HG03108 (cell line): ENCODE data around the gene SNX33.
"Not testable (repeated sequence)": the region's sequence is repeated elsewhere in the genome, so short reads cannot be mapped to it uniquely, and the experiment has no call there.

Source experiments
- ATAC-seq: cut with Tn5 transposase; IDR thresholded peaks from one replicate; pipeline ENCODE4 v1.9.1; 2021; ENCODE audit warnings: moderate library complexity; ENCODE audit not compliant: unreplicated experiment

SNX33 gene

GRCh38 chr15:75659928-75660645 lies 12.4 kb downstream of the SNX33 start:
- ATAC-seq: no peak

DNA sequence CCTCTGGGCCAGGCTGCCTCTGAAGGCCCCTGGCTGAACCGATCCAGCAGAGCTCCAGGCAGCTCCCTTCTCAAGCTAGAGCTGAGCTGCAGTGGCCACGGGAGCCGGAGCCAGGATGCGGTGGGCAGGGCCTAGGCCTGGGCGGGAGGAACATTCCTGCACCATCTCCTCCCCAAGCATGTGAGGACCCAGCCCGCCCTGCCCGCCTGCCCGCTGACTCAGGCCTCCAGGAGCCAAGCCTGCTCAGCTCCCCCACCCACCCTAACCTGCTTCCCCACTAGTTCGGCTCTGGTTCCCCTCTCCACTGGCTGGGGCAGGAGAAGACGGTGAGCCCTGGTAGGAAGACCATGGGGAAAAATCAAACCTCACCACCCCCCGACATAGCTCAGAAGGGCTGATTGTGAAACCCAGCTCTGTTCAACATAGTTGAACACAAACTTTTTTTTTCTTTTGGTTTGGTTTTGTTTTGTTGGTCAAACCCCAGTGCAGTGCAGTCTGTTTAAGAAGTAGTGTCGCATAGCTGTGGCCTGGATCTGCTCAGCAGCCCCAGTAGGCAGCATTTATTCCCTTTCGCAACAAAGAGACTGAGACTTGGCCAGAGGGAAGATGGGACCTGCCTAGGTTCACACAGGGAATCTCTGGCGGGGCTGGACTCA lies 13.5 kb downstream of the SNX33 start:
- ATAC-seq: no peak

DNA sequence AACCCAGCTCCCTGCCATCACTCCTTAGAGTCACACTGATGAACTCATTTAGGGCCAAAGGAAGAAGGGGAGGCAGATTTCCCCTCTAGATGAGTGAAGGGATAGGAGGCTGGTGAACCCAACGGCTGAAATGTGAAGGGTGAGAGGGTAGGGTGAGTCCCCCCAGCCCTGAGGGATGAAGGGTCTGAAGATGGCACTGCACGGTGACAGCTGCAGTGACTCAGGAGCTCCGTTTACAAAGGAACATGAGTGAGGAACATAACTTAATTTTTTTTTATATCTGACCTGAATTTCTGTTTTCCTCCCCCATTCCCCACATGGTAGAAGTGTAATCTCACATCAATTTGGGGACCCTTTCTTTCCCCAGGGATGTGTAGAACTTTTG lies 14.0 kb downstream of the SNX33 start:
- no peak for ATAC-seq

DNA sequence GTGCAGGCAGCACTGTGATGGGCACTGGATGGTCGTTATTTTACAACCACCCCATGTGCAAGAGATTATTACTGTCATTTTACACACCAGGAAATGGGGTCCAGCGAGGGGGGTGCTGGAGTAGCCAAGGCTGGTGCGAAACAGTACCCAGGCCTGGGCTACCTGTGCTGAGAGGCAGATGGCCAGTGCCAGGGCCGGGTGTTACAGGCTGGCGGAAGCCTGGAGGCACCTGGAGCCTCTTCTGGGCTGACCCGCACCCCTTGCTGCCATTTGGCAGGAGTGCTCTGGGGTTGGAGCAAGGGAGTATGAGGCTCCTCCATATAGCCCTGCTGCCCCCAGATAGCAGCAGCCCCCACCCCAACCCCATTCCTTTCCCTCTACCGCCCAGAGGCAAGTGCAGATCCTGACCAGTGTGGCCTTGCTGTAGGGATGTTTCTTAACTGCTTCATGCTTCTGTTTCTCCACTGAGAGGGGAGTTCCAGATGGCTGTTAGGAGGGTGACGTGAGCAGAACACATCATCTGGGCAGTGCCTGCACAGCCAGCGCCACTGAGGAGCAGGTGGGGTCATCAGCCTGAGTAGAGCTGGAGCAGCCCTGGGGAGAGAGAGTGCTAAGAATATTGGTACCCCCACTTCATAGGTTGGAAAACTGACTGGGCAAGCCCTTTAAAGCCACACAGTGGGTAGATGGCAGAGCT lies 15.3 kb downstream of the SNX33 start:
- no peak for ATAC-seq

GRCh38 chr15:75663931-75664421 lies 16.3 kb downstream of the SNX33 start:
- no peak for ATAC-seq

- ATAC-seq: no peak
Observed at GRCh38 chr15:75666823-75667501, 19.2 kb downstream of the SNX33 start.

GRCh38 chr15:75669191-75669878 lies 21.6 kb downstream of the SNX33 start:
- no peak for ATAC-seq

GRCh38 chr15:75669879-75670212 lies 22.1 kb downstream of the SNX33 start:
- no peak for ATAC-seq

GRCh38 chr15:75671730-75672602 lies 24.3 kb downstream of the SNX33 start:
- no peak for ATAC-seq

GRCh38 chr15:75672646-75673425 lies 25.1 kb downstream of the SNX33 start:
- no peak for ATAC-seq

GRCh38 chr15:75673426-75674235 lies 25.9 kb downstream of the SNX33 start:
- no peak for ATAC-seq

GRCh38 chr15:75674366-75674765 lies 26.7 kb downstream of the SNX33 start:
- no peak for ATAC-seq

GRCh38 chr15:75675579-75676404 lies 28.1 kb downstream of the SNX33 start:
- ATAC-seq: no peak

DNA sequence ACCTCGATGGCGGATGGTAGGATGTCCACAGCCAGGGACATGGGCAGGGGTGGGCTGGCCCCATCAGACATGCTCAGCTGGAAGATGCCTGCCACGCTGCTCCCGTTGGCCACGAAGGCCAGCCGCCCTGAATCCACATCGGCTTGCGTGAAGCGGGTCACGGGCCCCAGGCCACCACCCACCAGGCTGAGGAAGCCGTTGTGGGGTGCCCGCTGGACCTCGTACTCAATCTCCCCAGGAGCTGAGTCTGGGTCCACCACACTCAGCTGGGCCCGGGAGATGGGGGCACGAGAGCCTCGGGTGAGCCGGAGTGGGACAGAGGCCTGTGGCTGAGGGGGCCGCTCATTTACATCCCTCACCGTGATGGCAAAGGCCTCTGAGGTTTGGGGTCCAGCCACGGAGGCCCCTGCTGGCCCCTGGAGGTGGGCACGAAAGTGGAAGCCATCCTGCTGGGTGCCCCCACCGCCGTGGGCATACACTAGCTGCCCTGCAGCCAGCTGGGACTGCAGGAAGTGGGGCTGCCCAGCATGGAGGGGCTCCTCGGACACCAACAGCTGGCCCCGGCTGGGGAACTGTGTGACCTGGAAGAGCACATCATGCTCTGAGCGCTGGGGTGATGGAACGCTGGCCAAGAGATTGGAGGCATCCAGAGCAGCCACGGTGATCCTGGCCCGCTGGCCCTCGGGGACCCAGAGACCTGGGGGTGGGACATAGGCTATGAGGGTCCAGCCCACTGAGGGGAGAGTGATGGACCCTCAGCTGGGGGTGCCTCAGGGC lies 29.2 kb downstream of the SNX33 start:
- ATAC-seq: no peak

DNA sequence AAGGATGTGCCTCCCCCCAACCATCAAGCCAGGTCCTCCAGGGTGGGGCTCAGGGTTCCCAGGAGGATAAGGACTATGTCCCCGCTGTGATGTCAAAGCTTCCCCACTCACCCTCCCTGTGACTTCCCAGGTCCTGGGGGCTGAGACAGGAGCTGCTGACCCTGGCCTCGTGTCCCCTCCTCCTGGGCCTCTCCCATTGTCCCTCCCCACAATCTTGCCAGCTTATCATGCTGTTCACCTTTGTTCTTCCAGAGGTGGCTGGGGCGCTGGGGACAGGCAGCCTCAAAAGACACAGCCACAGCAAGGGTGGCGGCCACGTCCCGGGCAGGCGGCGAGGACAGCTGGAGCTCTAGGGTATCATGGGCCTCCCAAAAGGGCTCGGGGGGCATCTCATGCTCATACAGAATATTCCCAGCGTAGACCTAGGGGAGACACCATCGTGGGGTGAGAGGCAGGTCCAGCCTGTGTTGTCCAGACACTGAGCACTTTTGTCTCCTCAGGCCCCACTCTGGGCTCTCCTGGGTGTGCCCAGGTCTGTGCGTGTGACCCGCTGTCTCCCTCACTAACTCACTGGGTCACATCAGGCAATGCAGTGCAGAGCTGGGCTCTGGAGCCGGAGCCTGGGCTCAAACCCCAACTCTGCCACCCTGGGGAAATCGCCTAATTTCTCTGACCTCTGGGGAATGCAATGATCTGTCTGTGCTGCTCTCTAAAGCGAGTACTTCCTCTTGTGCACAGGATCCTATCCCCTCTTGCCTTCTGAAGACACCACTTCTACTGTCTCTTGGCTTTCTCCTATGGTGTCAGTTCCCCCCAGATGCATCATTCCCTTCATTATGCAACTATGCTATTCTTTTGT lies 30.0 kb downstream of the SNX33 start:
- ATAC-seq: no peak

DNA sequence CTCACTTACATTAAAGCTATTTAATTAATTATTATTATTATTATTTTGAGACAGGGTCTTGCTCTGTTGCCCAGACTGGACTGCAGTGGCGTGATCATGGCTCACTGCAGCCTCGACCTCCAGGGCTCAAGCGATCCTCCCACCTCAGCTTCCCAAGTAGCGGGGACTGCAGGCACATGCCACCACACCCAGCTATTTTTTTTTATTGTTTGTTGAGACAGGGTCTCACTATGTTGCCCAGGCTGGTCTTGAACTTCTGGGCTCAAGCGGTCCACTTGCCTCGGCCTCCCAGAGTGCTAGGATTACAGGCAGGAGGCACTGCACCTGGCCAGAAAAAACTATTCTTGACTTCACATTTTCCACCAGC lies 30.6 kb downstream of the SNX33 start:
- ATAC-seq: not testable (repeated sequence)
